Spleen (tissue), 11 donors: ENCODE data around the gene HOXA13. TPM values are rescaled to one million over a fixed set of nuclear protein-coding genes. Genes with fewer than 3 reads are reported as not detected.

ENCODE experiments used
- DNase-seq: peaks from one replicate; pipeline ENCODE4 v3.0.0-alpha.2; 2020
- H3K27ac ChIP-seq, 8 donors: fragments of 200-600 bp; sonication (generic) in 7 of 8; 1 replicate in 4 of 8; 2 replicates in 4 of 8; pipeline versions ENCODE4 v1.5.0 to v1.8.0; 2016 to 2021; ENCODE audit warnings: inconsistent platforms in 4 of 8, mild to moderate bottlenecking in 4 of 8, moderate library complexity in 1 of 8
- H3K27me3 ChIP-seq, 7 donors: fragments of 200-600 bp; sonication (generic) in 6 of 7; replicated peaks in 1 of 7; 1 replicate in 4 of 7; 2 replicates in 3 of 7; pipeline versions ENCODE4 v1.5.0 to v1.8.0; 2016 to 2021; ENCODE audit warnings: inconsistent platforms in 3 of 7, mild to moderate bottlenecking in 1 of 7
- H3K36me3 ChIP-seq, 6 donors: fragments of 200-600 bp; sonication (generic) in 5 of 6; 1 replicate in 4 of 6; 2 replicates in 2 of 6; pipeline versions ENCODE4 v1.5.0 to v1.8.0; 2016 to 2021; ENCODE audit warnings: inconsistent platforms in 2 of 6
- H3K4me1 ChIP-seq, 6 donors: fragments of 200-600 bp; sonication (generic) in 5 of 6; 1 replicate in 3 of 6; 2 replicates in 3 of 6; pipeline versions ENCODE4 v1.5.0 to v1.8.0; 2016 to 2021; ENCODE audit warnings: inconsistent platforms in 3 of 6
- H3K4me3 ChIP-seq, 8 donors: fragments of 200-600 bp; sonication (generic) in 7 of 8; 1 replicate in 4 of 8; 2 replicates in 4 of 8; pipeline versions ENCODE4 v1.5.0 to v1.8.0; 2016 to 2021; ENCODE audit warnings: inconsistent platforms in 4 of 8, mild to moderate bottlenecking in 4 of 8, moderate library complexity in 2 of 8
- H3K9me3 ChIP-seq, 8 donors: fragments of 200-600 bp; sonication (generic) in 7 of 8; 1 replicate in 4 of 8; 2 replicates in 4 of 8; pipeline versions ENCODE4 v1.5.0 to v1.8.0; 2016 to 2021; ENCODE audit warnings: inconsistent platforms in 4 of 8
- CTCF ChIP-seq, 11 experiments: fragments of 200-600 bp in 7 of 11; fragments of 450-650 bp in 4 of 11; sonication (generic) in 4 of 11; IDR thresholded peaks in 8 of 11; conservative IDR thresholded peaks in 3 of 11; 1 replicate in 7 of 11; 2 replicates in 4 of 11; pipeline versions ENCODE4 v1.4.0 to v1.8.0; 2016 to 2021; ENCODE audit warnings: antibody characterized with exemption in 11 of 11, inconsistent platforms in 4 of 11, mild to moderate bottlenecking in 1 of 11
- POLR2A ChIP-seq, 3 donors: fragments of 450-650 bp; IDR thresholded peaks; one replicate each; pipeline ENCODE4 v1.5.1; 2017; ENCODE audit warnings: antibody characterized with exemption in 3 of 3, mild to moderate bottlenecking in 1 of 3
- POLR2AphosphoS5 ChIP-seq, 3 donors: sonication (generic); formaldehyde crosslinking; IDR thresholded peaks; one replicate each; pipeline ENCODE4 v1.5.1; 2017; ENCODE audit warnings: antibody characterized with exemption in 3 of 3
- WGBS, 5 donors: extraction: QIAGEN DNeasy Blood & Tissue Kit in 3 of 5; methylation state at CpG; one replicate each; pipeline versions ENCODE4 v1.1.5 to v1.1.7; 2013 to 2018; 5-methylcytosine and 5-hydroxymethylcytosine counted together
- intact Hi-C: fragments of 100-400 bp; cut with DNase I; formaldehyde crosslinking; loops from one replicate; pipeline ENCODE4 v1.15.0; 2023; ENCODE audit warnings: low total_unique reads
- polyA plus RNA-seq, 3 donors: library from polyadenylated mRNA; stranded (reverse); fragments of 200-250 nt; gene quantifications; one replicate each; pipeline ENCODE4 v1.2.1, GENCODE V29; 2013
- total RNA-seq, 7 donors: library from RNA; depleted of rRNA in 3 of 7; stranded (reverse); fragments of >200 nt in 3 of 7; fragmentation: NEBNext Ultra II Directional in 4 of 7; extraction: Animal tissue kit (Norgen Biotek cat#: 25700) in 4 of 7; gene quantifications; one replicate each; pipeline versions ENCODE4 v1.1.0 to v1.2.1, GENCODE V29; 2016 to 2021
- donor health status: healthy with polysubstance abuse.
- donor health status: DM: no; HTN: no; CAD: no; lungs with moderate emphysema.
- donor health status: DM: no; HTN: no; CAD: no.
- donor health status: Bipolar disorder and iron deficiency.
- donor health status: healthy.
- donor health status: DM: no; HTN: no; CAD: no.
- donor health status: DM: yes; HTN: yes; CAD: no.

Gene HOXA13
- total and polyA plus RNA-seq, 10 donors = not detected

DNA sequence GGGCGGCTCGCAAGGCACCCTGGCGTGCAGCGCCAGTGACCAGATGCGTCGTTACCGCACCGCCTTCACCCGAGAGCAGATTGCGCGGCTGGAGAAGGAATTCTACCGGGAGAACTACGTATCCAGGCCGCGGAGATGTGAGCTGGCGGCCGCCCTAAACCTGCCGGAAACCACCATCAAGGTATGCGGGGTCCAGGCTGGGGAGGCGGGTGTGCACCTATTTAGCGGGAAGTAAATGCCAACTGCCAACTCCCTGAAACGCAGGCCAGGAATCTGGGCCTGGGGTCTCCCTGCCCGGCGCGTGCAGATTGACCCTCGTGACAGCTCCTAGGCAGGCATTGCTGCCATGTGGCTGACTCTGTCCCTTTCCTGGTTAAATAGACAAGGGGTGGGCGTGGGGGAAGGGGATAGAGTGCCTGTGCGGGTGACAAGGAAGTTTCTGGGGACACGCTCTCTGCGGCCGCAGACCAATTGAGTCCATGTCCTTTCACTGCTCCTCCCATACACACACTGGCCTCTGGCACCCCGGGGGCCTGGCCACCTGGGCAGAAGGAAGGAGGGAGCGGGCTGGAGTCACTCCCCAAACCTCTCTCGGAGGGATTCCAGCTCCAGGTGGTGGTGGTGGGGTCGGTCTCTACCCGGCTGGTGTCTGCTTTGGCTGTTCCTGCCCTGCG is 45.4 kb upstream of the HOXA13 start:
- no peak for DNase-seq
- Histone ChIP-seq H3K4me1 (peaks cover 9 to 66% (median 46%) of the 10 kb centered on the region in 6 donors), H3K36me3 (no peaks in the 10 kb centered on the region), H3K9me3 (no peaks in the 10 kb centered on the region), H3K4me3 (peak overlapping the region in 4 of 8 donors; percentile 4 to 56 (median 10)), H3K27ac (no peak overlapping the region), H3K27me3 (peaks cover 14 to 100% (median 100%) of the 10 kb centered on the region in 7 donors)
- WGBS, 5 donors = 5 to 15% (median 9%) methylated on average over 36 to 37 of the region's 37 CpGs
- TF ChIP-seq CTCF (IDR thresholded peaks at IDR 0.05 in 8 of 11, conservative IDR thresholded peaks at IDR 0.05 in 3 of 11) = no peak
- no peak for TF ChIP-seq POLR2A (IDR thresholded peaks at IDR 0.05)
- TF ChIP-seq POLR2AphosphoS5 (IDR thresholded peaks at IDR 0.05) = no peak
- intact Hi-C loops = no loop called here

- intact Hi-C loops = no loop called here
- Histone ChIP-seq H3K27ac (no peak overlapping the region), H3K4me3 (peak overlapping the region in 1 of 8 donors; percentile 56), H3K9me3 (no peaks in the 10 kb centered on the region), H3K4me1 (peaks cover 9 to 68% (median 47%) of the 10 kb centered on the region in 6 donors), H3K27me3 (peaks cover 11 to 100% (median 100%) of the 10 kb centered on the region in 7 donors), H3K36me3 (no peaks in the 10 kb centered on the region)
- TF ChIP-seq POLR2A (IDR thresholded peaks at IDR 0.05) (no peak), POLR2AphosphoS5 (IDR thresholded peaks at IDR 0.05) (no peak), CTCF (IDR thresholded peaks at IDR 0.05 in 8 of 11, conservative IDR thresholded peaks at IDR 0.05 in 3 of 11) (no peak)
- WGBS, 5 donors = 10 to 24% (median 16%) methylated on average over 18 of the region's 18 CpGs
- DNase-seq = no peak
Measured at GRCh38 chr7:27244488-27245123, 44.7 kb upstream of the HOXA13 start.

DNA sequence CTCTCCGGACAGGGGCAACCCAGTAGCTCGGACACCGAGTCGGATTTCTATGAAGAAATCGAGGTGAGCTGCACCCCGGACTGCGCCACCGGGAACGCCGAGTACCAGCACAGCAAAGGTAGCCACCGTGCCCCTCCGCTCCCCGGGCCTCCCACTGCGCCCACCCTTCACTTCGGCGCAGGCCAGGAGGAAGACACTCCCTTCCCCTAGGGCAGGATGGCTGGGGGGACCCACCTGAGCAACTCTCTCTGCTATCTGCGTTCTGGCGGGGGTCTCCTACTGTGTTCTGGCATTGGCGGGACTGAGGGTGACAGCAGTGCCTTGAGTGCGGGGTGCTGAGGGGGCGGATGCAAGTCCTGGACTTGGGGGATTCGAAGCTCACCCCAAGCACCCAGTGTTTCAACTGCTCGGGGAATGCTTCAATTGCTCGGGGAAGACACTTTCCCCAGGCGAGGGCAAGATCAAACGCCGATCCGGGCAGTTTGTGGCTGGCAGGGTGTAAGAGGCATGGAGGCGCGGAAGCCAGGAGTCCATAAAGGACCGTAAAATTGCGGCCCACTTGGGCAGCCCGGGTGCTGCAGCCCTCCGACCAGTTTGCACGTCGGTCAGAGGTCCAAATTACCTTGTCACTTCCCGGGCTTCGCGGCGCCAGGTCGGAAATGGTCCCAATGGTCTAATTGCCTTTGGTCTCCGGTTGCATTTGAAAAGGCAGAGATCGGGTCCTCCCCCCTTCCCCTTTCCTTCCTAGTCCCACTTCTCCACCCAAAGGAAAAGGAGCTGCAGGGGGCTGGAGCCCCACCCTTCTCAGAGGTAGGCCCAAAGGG is 43.7 kb upstream of the HOXA13 start:
- Histone ChIP-seq H3K27me3 (peaks cover 11 to 100% (median 100%) of the 10 kb centered on the region in 7 donors), H3K4me3 (peak overlapping the region in 1 of 8 donors; percentile 48)
- DNase-seq = no peak

More for the DNA sequence above, 43.7 kb upstream of the HOXA13 start:
- intact Hi-C loops = no loop called here
- no peak for TF ChIP-seq POLR2A (IDR thresholded peaks at IDR 0.05)
- no peak for TF ChIP-seq POLR2AphosphoS5 (IDR thresholded peaks at IDR 0.05)
- no peak for TF ChIP-seq CTCF (IDR thresholded peaks at IDR 0.05 in 8 of 11, conservative IDR thresholded peaks at IDR 0.05 in 3 of 11)
- Histone ChIP-seq H3K9me3 (no peaks in the 10 kb centered on the region), H3K27ac (no peak overlapping the region), H3K4me1 (peaks cover 5 to 66% (median 43%) of the 10 kb centered on the region in 6 donors), H3K36me3 (no peaks in the 10 kb centered on the region)
- WGBS, 5 donors = 4 to 9% (median 7%) methylated on average over 16 to 43 of the region's 43 CpGs
